Right forelimb (tissue), 1 donor: ENCODE results near the gene SORBS2.

ENCODE experiments used
- DNase-seq: peaks from one replicate; pipeline ENCODE4 v3.0.0-alpha.2; 2018

The SORBS2 gene

DNA sequence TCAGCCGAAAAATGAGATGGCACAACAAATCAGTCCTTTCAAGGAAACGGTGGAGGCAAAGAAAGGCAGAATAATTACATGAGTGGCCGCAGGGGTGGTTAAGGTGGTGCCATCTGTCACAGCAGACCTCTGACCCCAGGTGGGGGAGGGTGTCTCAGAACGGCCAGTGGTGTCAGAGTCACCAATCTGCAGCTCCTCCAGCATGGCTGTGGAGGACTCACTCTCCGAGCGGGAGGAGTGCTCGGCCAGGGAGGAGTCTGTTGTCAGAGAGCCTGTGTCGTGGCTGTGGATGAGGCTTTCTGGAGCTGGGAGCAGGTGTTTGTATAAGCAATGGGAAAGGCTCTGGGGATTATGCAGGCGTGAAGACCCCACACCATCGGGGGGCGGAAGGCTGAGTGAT lies 146.3 kb downstream of the SORBS2 start:
- DNase-seq, result no peak

DNA sequence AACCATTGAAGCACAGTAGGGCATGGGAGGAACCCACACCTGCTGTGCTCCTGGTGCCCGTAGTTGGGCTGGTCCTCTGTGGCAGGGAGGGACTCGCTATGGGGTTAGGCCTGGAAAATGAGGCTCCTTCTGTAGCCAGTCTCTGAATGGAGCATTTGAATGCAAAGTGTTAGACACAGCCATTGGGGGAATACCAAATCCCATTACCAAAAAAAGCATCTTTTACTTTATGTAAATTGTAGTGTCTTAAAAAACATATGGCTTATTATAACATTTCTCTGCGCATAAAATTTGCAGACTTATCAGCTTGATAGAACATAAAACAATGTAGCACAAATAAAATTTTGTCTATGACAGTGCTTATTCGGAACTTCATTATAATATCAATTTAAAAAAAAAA lies 147.5 kb downstream of the SORBS2 start:
- DNase-seq, result no peak

DNA sequence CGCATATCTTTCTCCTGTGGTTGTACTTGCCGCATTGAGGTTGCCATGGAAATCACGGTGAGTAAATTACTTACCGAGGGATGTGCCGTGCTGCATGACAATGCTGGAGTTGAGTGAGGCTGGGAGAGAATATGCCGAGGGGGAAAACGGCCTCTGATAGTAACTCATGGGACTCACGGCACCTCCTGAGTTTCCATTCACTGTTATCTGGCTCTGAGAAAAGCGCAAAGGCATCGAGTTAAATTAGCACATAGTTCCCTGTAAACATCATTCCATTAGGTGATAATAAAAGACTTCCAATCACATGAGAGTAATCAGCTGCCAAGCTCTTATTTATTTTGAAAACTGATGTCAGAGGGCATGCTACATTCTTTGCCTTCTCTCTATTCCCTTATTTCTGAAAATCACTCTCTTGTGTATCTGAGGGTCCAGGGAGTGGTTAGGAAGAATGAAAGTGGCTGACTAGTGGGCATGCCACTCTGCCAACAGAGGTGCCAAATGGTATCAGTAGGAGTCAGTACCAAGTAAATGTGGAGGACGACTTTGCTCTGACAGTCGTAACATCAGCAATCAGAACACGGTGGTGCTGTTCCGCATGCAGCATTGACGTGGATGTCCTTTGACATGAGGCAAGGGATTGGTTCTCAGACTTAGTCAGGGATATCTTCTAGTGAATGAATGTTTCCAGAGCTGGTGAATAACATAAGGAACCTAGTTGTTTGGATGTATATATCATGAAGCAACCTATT lies 149.8 kb downstream of the SORBS2 start:
- DNase-seq, result no peak

GRCh38 chr4:185660340-185660739 lies 151.7 kb downstream of the SORBS2 start:
- DNase-seq, result no peak

- no peak for DNase-seq
These were observed 154.3 kb downstream of the SORBS2 start for GRCh38 chr4:185657699-185658098.

DNA sequence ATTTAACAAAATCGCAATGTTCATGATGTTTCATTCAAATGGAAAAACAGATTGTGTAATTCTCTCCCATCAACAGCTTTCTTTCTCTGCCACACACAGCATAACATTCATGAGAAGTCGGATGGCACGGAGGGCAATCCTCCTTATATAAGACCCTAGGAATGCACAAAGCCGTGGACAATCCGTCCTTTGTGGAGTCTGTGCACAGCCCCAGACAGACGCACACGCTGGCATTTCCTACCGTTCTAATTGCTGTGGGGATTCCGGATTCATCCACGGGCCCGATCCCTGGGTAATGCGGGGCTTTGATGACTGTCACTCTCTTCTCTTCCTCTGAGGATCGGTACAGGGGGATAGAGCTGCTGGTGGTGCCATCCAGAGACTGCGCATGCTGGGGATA lies 154.8 kb downstream of the SORBS2 start:
- DNase-seq, result no peak

DNA sequence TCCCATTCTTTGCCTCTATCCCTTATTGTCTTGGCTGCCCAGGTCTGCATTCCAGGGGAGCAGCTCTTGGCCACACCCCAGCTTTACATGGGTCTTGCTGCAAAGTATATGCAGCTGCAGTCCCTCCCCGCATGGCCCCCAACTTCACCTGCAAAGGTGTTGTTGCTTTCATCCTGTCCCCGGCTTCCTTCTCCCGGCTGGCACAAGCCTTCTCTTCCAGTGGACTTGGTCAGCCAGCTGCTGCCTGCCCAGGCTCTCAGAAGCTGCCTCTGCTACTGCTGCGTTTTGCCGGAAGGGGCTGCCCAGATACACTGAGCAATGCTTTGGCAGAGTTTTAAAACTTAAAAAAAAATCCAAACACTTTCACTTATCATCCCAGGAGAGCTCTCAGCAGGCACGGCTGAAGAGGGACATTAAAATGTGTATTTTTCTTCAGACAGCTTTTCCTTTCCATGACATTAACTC lies 155.5 kb downstream of the SORBS2 start:
- DNase-seq, result no peak

DNA sequence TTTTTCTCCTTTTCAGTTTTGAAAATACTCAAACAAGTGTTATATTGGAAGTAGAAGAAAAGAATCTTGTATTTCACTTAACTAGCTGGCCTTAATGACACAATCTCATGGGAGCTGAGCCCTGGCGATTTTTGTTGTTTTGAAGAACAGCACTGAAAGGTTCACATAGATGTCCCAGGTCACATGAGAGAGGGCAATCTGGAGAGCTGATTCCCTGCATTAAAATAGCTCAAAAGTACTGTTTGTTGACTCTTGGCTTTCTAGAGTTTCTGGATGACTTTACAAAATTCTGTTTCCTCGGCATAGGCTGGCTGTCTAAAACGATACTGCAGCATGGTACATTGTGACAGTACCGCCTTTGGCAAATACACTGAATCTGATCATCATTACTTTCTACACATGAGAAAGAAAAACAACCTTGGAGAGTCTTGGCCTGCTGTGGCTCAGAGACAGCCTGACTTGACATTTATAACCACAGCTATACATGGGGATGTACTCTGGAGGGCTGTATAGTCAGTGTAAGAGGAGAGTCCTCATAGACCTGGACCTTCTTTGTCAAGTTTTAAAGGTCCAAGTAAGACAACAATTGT lies 156.9 kb downstream of the SORBS2 start:
- no peak for DNase-seq

DNA sequence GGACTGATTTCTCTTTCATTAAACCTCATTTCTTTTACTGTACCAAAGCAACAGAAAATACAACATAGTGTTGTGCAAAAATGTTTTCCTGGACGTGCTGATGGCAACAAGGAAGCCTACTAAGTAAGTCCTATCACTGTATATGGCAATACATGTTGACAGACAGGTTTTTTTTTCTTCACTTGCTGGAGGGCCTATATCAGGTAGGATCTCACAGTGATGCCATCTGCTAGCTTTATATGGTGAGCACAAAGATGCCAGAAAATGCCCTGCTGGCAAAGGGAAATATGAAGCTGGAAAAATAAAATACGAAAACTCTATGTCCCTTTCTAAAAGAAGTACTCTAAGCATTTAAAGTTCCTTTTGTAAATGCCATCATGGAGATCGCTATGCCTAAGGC lies 157.7 kb downstream of the SORBS2 start:
- DNase-seq, result no peak

DNA sequence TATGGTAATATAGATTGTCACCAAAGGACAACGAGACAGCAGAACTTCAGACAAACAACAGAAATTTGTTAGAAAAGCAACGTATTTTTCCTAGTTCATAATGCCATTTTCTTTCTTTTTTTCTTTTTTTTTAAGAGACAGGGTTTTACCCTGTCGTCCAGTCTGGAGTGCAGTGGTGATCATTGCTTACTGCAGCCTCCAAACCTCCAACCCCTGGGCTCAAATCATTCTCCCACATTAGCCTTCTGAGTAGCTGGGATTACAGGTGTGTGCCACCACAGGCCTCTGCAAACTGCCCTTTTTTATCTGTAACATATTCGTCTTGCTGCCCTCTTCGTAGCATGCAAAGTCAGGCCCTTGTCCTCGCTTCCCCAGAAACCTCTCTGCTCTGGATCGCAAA lies 160.1 kb downstream of the SORBS2 start:
- DNase-seq, result no peak

DNA sequence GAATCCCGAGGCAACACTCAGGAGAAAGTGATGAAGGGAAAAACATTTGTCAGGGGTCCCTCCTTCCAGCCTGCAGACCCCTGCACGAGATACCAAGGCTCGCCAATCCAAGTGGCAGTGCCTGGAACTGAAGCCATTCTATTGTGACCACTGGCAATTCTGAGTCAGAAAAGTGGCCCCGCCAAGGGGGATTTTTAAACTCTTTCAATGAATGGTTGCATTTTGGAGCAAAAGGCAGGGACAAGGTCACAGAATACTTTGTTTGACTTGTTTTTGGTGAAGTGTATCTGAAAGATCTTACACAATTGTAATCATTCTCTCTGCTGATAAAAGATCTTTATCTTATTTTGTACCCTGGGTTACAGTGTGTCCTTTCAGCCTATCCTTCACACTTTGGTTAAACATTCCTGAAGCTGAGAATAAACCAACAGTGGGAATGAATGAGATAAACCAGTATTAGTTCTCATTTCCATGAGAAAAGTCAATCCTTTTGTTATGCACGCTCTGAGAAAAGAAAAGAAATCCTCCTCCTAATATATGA lies 160.8 kb downstream of the SORBS2 start:
- DNase-seq, result no peak

GRCh38 chr4:185648631-185649030 lies 163.4 kb downstream of the SORBS2 start:
- DNase-seq, result no peak

DNA sequence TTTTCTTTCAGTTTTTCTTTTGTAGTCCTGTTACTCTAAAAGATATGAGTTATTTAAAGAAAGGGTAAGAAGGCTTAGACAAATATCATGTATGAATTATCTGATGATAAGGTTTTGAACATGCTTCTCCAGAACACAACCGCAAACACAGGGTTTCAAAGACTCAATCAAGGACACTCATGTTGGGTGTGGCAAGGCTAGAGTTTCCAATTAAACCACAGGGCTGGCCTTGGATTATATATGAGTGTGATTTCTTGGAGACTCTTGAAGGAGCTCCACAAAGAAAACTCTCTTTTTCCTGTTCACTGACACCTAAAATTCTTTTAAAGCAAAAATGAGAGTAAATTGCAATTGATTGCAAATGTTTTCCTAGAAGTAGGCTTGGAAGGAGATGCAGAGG lies 166.6 kb downstream of the SORBS2 start:
- DNase-seq, result no peak

DNA sequence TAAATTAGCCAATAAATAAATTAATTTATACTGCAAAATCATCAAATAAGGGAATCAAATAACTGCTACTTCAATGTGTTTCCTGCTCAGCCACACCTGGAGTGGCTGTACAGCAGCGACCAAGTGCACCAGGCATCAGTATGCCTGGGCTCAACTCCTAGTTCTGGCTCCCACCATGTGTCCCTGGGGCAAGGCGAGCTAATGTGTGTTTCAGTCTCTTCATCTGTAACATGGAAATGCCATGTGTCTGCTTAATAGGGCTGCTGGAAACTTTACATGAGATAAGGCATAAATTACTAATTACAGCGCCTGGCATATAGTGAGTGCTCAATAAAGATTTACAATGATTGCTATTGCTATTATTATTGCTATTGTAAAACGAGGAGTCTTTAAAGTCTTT lies 167.6 kb downstream of the SORBS2 start:
- DNase-seq, result no peak

DNA sequence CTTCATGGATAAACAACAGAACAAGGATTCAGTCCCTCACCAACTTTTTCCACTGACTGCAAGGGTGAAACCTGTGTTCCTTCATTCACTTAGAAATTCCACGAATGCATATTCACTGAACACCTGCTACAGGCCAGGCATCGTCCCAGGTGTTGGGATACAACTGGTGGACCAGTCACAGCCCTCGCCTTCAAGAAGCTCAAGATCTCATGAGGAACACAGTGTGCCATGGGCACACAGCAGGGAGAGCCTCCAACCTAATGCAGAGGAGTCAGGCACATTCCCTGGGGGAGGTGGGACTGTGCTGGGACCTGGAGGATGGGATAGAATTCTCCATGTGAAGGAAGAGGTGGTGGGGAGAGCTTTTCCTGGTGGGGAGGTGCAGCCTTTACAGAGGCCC lies 169.1 kb downstream of the SORBS2 start:
- no peak for DNase-seq

DNA sequence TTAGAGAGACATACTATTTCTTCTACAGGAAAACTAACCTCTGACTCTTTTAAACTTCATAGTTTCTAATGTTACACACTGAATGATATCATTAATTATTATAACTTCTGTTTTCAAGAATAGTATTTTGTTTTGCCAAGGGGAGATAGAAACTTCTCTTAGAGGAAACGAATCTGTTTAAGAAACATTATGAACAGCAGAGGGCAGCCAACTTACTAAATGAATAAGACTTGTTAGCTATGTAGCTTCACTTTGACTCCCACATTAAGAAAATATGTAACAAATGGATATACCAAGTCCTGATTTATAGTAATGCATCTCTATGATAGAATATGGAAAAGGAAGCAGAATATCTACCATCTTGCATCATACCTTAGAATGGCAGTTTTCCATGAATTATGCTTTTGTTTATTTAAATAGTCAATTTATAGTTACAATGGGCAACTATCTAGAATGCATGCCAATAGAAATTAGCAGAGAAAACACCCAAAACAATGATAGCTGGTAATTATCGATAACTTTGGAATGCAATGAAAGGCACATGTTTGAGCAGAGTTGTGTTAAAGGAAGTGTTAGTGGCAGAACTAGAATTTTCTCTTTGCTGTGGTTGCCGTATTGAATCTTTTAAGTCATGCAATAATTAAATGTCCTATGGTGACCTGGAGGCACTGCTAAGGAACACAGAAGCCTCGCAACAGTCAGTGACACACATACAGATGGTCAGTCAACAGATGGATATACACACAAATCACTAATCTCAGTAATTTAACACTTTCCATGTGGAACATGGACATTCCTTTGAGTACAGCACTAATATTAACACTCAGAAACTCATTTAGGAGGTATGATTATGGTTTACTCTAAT lies 171.0 kb downstream of the SORBS2 start:
- no peak for DNase-seq

DNA sequence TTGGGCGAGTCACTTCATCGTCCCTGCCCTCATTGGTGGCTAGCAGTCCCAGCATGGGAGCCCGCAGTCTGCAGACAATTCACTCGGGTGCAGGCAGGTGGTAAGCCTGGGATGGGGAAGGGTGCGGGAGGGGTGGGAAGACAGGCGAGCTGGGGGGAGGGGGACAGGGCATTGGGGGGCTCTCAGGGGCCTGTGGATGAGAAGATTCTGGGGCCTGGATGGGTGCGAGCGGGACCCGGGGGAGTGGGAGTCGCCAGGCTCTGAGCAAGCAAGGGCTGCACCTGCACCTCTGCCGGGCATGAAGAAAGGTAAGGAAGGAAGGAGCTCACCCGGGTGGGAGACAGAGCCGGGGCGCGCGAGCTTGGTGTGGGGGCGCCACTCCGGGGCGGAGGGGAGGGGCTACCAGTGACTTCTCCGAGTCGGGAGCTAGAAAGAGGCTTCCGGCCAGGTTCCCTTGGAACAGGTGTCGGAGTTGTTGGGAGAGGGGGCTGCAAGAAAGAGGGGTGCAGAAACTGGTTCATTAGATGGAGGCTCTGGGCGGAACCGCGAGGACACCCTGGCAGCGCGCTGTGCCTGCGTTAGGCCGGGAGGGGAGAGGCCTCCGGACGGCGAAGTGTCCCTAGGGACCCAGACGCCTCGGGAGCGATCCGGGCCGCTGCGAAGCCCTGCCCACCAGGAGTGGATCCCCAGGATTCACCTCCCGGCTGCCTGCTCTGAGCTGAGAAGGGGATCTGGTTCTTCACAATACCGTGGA lies 173.3 kb downstream of the SORBS2 start:
- no peak for DNase-seq

DNA sequence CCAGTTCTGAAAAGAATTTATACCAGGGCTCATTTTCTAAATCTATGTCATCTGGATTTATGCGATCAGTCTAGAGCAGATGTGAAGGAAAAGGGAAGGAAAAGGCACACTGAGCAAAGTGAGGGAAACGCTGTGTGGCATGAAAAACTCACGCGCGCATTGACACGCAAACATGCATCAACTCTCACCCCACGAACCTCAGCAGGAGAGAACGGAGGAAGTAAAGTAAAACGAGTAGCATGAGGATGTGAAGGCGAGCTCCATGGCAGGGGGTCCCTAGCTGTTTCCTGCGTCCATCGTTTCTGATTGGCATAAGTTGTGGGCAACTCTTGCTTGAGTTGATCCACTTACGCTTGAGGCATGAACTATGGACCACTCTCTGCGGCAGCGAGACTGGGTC lies 173.9 kb downstream of the SORBS2 start:
- DNase-seq, result no peak

- DNase-seq, result no peak
These were observed 174.7 kb downstream of the SORBS2 start for GRCh38 chr4:185637163-185637875.

DNA sequence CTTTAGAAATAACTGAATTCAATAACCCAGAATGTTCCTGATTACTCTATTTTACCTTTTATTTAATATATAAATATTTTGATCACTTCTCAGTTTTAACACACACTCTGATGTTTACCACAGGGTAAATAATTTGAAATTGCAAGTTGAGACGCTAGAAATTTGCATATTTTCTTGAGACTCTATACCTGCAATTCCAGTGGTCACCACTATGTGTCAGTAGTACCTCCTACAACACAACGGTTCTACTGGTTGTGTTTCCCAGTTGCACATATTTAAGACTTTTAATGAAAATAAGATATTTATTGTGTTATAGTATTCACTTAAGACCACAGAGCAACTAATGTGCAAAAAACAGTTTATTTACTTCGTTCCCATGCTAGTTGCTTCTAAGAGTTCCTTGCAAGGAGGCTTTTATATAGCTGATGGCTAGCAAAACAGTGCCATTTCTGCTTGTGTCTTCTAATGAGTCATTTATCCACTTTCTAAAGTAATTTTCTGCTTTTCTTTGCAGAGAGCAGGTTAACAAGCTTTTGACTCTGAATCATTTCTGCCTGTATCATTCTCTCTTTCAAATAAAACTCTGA lies 177.8 kb downstream of the SORBS2 start:
- DNase-seq, result no peak

DNA sequence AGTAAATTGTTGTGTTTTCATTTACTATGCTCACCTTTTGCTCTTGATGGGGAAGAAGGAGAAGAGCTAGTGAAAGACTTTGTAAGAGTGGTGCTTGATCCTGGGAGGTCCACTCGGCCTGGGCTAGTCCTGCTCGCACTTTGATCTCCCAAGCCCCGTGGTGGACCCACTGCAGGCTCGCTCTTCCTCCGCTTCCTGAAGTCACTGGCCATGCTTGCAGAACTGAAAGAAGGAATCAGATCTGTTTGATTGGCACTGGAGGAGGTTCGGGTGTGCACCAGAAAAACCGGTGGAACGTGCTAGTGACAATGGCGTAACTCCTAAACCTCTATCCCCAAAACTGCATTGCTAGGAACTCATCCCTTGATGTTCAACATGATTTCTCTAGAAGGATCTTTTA lies 185.2 kb downstream of the SORBS2 start:
- no peak for DNase-seq

GRCh38 chr4:185625503-185625902 lies 186.5 kb downstream of the SORBS2 start:
- DNase-seq, result no peak
